NCI-H1694 treated with DMSO at 0.1 percent for 48 hours (cell line): ENCODE data around the gene DIDO1.
"Not testable (repeated sequence)": the region's sequence is repeated elsewhere in the genome, so short reads cannot be mapped to it uniquely, and the experiment has no call there.

ENCODE experiments used
- DNase-seq: peaks from one replicate; lab custom pipeline; 2025; lab: John Stamatoyannopoulos, UW

DIDO1 gene

DNA sequence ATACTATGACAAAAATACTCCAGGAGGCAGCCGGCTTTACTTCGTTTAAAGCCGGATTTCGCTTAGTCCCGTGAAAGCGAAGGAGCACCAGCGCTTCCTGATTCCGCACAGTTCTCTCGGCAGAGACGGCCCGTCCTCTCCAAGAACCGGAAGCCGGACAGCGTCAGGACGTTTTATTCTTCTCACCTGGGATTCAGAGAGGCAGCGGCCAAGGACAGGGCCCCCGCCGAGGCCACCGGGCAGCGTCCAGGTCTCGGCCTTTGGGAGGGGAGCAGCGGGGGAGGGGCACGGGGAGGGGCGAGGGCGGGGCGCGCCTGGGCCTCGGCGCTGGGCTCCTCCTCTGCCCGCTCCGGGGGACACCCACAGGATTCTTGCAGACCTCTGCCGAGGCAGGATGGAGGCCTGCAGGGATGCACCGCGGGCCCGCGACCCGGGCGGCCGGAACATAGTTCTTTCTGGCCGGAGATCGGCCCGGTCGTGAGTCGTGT lies 2.8 kb upstream of the DIDO1 start:
- DNase-seq = no peak

GRCh38 chr20:62928246-62928939 lies 2.1 kb upstream of the DIDO1 start:
- DNase-seq = no peak

DNA sequence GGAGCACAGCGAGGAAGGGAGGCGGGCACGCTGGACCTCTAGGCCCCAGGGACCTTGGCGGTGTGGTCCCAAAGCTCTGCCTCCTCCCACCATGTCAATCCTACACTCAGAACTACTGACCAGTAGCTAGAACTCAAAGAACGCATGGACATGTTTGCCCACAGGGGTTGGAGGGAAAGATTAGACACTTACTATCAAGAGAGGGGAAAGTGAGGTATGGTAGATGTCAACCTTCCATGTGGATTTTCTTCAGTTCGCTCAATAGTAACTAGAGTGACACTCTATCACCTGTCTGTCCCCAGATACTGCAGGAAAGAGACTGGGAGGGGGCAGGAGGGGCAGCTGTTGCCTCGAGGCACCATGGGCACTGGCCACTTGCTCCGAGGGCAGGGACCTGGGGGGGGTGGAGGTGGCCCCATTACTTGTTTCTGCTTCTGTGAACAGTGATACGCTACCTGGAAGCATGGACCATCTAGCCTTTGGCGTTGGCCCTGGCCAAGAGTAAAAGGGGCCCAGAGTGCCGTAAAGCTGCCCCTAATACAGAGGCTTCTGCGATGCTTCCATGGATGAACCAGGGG lies 912 bp upstream of the DIDO1 start:
- no peak for DNase-seq

- DNase-seq = no peak
Measured at GRCh38 chr20:62925420-62926228, 681 bp downstream of the DIDO1 start.

- no peak for DNase-seq
Measured at GRCh38 chr20:62925076-62925419, 1.3 kb downstream of the DIDO1 start.

- DNase-seq = no peak
Measured at GRCh38 chr20:62924442-62925075, 1.7 kb downstream of the DIDO1 start.

GRCh38 chr20:62923669-62924441 lies 2.5 kb downstream of the DIDO1 start:
- DNase-seq = no peak

DNA sequence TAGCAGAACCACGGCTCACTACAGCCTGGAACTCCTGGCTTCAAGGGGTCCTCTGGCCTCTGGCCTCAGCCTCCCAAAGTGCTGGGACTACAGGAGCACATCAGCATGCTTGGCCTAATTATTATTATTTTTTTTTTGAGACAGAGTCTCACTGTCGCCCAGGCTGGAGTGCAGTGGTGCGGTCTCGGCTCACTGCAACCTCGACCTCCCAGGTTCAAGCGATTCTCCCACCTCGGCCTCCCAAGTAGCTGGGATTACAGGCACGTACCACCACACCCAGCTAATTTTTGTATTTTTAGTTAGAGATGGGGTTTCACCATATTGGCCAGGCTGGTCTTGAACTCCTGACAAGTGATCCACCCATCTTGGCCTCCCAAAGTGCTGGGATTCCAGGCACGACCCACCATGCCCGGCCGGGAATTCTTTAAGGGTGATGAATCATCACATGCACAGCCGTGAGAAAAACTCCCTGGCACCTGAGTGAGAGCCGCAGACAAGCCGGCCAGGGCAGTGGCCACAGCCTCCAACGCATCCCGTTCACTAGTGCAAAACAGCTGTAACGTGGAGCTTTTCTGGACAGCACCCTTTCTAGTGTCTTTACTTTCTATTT lies 3.1 kb downstream of the DIDO1 start:
- DNase-seq = not testable (repeated sequence)

GRCh38 chr20:62922451-62922921 lies 3.8 kb downstream of the DIDO1 start:
- DNase-seq = no peak

DNA sequence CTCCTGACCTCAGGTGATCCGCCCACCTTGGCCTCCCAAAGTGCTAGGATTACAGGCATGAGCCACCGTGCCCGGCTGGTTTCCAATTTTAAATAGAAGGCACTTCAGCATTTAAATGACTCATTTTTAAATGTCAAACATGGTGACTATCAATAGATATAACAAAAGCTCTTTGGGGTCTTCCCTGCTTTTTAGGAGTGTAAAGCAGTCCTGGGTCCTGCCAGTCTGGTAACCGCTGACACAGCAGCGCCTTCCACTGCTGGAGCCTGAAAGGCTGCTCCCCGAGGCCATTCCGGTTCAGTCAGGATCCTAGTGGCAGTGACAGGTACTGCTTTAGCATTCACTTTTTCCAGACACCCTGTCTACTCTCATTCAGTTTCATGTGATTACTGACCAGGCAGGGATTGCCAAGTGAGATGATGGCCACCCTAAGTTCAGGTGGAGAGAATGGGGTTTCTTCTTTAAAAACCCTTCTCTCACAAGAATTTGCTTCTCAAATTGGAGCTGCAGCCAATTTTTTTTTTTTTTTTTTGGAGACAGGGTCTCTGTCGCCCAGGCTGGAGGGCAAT lies 5.1 kb downstream of the DIDO1 start:
- DNase-seq = peak; percentile 39

GRCh38 chr20:62920039-62920645 lies 6.2 kb downstream of the DIDO1 start:
- no peak for DNase-seq

DNA sequence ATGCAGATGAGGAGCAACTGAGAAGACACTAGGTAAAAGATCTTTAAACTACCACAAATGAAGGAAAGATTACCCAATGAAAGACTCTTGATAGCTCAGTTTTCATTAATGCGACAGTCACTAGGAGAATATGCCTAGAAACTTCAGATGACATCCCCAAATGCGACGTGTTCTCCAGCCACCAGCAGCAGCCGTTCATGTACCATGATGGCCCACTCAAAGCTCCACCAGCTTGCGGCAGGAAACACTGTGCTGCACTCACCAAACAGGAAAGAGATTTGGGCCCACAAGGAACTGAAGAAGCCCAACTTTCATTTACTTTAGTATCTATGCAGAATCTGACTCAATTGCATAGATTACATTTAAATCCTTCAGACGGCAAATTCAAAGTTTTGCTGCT lies 7.5 kb downstream of the DIDO1 start:
- no peak for DNase-seq

DNA sequence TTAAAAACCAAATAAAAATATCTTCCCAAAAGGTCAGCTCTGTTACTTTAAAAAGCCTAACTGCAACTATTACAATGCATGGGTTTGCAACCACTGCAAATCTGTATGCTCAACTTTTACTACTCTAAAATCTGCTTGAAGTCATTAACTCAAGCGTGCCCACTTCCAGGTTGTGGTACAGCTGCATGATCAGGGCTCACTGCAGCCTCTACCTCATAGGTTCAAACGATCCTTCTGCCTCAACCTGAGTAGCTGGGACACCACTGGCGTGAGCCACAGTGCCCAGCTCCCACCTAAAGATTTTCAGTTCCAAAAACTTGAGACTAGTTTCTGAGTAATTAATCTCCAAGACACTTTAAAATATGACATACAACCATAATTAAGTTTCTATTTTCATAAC lies 8.2 kb downstream of the DIDO1 start:
- DNase-seq = no peak

GRCh38 chr20:62917720-62918119 lies 8.6 kb downstream of the DIDO1 start:
- DNase-seq = no peak

DNA sequence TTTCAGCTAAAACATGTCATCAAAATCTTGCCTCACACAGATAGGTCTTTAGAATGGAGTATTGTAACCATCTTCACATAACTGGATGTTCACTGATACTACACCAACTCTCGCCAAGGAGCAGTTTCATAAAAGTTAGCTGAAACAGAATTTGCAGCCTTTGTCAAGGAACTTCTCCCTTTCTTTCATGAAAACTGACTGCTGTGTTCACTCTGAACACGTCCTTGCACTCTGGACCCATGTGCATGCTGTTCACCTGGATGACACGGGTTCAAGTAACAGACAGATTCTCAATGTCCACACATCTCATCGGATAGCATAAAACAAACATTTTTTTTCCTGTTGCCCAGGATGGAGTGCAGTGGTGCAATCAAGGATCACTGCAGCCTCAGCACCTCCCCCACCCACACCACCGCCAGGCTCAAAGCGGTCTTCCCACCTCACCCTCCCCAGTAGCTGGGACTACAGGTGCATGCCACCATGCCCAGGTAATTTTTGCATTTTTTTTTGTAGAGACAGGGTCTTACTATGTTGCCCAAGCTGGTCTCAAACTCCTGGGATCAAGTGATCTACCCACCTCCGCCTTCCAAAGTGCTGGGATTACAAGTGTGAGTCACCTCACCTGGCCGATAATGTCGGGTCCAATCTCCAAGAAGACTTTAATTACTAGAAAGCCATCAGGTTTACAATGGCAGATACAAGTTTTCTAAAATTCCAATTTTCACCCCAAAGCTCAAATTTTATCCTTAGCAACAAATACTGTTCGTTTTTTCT lies 9.4 kb downstream of the DIDO1 start:
- DNase-seq = no peak

- DNase-seq = no peak
Measured at GRCh38 chr20:62914970-62915457, 11.3 kb downstream of the DIDO1 start.

DNA sequence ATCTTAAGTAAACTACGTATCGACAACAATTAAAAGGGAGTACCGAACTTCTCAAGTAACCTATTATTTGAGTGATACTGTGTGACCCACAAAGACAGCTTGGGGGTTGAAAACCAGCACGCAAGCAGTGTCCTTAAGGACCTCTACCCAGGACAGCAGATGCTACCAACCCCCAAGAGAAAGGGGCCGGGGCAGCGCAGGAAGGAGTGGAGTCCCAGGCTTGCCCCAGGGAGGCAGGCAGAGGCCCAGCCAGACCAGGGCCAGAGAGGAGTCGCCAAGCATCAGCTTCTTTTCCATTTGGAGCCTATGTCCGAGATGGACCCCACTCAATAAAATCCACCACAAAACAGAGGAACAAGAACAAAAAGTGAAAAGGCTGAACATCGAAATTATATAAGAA lies 11.9 kb downstream of the DIDO1 start:
- DNase-seq = no peak

GRCh38 chr20:62913043-62913630 lies 13.2 kb downstream of the DIDO1 start:
- no peak for DNase-seq

DNA sequence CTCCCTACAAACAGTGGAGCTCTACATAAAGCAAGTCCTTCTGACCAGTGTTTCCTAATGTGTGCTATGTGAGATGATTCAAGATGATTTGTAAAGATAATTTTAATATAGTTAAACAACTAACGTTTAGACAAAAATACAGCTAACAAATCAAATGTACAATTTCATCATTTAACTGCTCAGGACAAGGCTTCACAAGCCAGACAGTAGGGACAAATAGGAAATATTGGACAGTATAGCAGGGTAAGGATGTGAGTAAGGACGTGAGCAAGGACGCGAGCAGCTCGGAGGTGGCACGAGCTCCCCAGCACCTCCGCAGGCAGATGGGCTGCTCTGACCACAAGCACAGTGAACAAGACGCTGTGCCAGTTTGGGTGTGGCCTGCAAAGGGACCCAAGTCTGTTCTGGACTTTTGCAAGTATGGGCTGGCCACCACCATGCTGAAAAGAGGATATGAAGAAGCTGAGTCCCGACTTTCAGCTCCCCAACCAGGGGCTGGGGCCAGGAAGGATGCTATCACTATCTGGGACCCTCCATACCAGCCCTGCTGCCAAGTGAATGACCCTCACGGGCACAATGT lies 14.5 kb downstream of the DIDO1 start:
- no peak for DNase-seq
